MM.1S (cell line): ENCODE results near the gene MRTFA.

Source experiments
- EZH2 ChIP-seq: fragments of 300-600 bp; sonication (generic); optimal IDR thresholded peaks from 2 replicates; pipeline ENCODE3; 2017; ENCODE audit warnings: low read depth, mild to moderate bottlenecking, antibody characterized with exemption, low read length, mixed read lengths
- EZH2phosphoT487 ChIP-seq: fragments of 300-600 bp; sonication (generic); IDR thresholded peaks from 2 replicates; pipeline ENCODE4 v1.6.1; 2018; ENCODE audit warnings: antibody characterized with exemption, low read length
- TF ChIP-seq, protein P1 (sequence below): fragments of 300-600 bp; sonication (generic); IDR thresholded peaks from 2 replicates; pipeline ENCODE4 v1.5.1; 2016; ENCODE audit warnings: antibody characterized with exemption, low read length, mixed read lengths

GRCh38 chr22:40553014-40553554, 83.4 kb downstream of the MRTFA start:
- TF ChIP-seq, protein P1, sequence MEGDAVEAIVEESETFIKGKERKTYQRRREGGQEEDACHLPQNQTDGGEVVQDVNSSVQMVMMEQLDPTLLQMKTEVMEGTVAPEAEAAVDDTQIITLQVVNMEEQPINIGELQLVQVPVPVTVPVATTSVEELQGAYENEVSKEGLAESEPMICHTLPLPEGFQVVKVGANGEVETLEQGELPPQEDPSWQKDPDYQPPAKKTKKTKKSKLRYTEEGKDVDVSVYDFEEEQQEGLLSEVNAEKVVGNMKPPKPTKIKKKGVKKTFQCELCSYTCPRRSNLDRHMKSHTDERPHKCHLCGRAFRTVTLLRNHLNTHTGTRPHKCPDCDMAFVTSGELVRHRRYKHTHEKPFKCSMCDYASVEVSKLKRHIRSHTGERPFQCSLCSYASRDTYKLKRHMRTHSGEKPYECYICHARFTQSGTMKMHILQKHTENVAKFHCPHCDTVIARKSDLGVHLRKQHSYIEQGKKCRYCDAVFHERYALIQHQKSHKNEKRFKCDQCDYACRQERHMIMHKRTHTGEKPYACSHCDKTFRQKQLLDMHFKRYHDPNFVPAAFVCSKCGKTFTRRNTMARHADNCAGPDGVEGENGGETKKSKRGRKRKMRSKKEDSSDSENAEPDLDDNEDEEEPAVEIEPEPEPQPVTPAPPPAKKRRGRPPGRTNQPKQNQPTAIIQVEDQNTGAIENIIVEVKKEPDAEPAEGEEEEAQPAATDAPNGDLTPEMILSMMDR, result no peak
- no peak for TF ChIP-seq EZH2
- no peak for TF ChIP-seq EZH2phosphoT487
